ENCODE results near the gene SELENON. TPM values are rescaled to one million over a fixed set of nuclear protein-coding genes. Genes with fewer than 3 reads are reported as not detected.

The SELENON gene
- total and polyA plus RNA-seq, 9 of the 15 experiments (the other 6 are each of a cell fraction or from before 2014, with no cell fraction given): 0.43 to 26.7 (median 7.0) TPM

DNA sequence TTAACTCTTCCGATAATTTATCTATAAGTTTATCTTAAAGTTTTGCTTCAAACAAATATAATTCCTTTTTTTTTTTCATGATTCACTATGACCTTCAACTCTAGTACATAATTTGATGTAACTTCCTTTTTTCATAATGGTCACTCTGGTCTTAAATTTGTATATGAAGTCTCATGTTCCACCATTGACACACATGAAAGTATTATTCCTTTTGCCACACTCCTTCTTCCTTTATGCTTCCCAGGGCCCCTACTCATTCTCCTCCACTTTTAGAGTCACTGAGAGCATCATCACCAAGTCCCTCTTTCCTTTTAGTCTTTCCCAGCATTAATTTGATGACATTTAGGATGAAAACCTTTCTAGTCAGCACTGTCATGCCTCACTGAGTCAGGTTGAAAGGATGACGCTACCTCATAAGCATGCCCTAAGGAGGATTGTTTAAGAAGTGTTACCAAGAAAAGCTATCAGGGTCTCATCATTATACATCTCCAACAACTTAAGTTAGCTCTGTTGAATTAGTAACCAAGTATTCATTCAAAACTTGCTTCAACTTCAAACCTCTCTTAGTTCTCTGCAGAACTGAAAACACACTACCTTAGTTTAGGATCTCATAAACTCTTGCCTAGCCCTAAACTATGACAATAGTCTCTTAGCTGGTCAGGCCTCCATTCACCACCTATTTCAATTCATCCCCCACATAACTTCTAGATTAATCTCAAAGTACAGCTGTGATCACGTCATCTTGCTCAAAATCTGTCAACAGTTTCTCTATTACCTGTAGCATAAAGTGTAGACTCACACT is 44.7 kb downstream of the SELENON start:
- ChIA-PET CTCF (ENCODE audit: low intra/inter-chr PET ratio) (no interaction called here), POLR2A (interaction anchor here (0.6 to 10.8 kb wide), 8 partner anchors 9 to 529 kb away, joined by 3 to 108 read pairs (median 4); partner anchors contain the start of genes AUNIP, MTFR1L and PAQR7)
- peaks cover 6% of the 10 kb centered on the region; the same call in 1 of the 2 replicates for H4K20me1 ChIP-seq (replicated peaks; ENCODE audit: control insufficient read depth, insufficient read depth, low read length)
- no peaks in the 10 kb centered on the region for H3K9me3 ChIP-seq (replicated peaks; ENCODE audit: control insufficient read depth, insufficient read depth, low read depth, low read length)
- no peaks in the 10 kb centered on the region for H3K27me3 ChIP-seq (ENCODE audit: control insufficient read depth in 2 of 2, insufficient read depth in 2 of 2, low read length in 2 of 2)
- intact Hi-C loops (cut with micrococcal nuclease): no loop called here
- FAIRE-seq (no peak), ATAC-seq (no peak), DNase-seq (ENCODE audit: extremely low read depth in 1 of 4, low spot score in 3 of 4) (no peak)
- no peak overlapping the region for H2AFZ ChIP-seq (ENCODE audit: low read depth, low read length)
- no peak overlapping the region for H3K27ac ChIP-seq (ENCODE audit: extremely low read depth, low read depth, low read length)
- no peak overlapping the region for H3K9ac ChIP-seq (ENCODE audit: insufficient read depth in 1 of 2, low read depth in 2 of 2, low read length in 2 of 2)
- in situ Hi-C loops (cut with MboI): no loop called here
- H3K36me3 ChIP-seq (ENCODE audit: control insufficient read depth, insufficient read depth, low read length): peaks cover 41% of the 10 kb centered on the region; the same call in 2 of the 3 replicates
- no peaks in the 10 kb centered on the region for H3K9me1 ChIP-seq (ENCODE audit: control insufficient read depth, insufficient read depth, low read length)
- WGBS (ENCODE audit: insufficient coverage, low coverage, missing lambda C conversion rate): 75% methylated on average over 3 of the region's 3 CpGs
- no TSS peak for BruUV-seq (replicated peaks)
- H3K4me2 ChIP-seq (ENCODE audit: insufficient read depth, low read length): no peak overlapping the region
- H3K4me1 ChIP-seq (replicated peaks in 1 of 2; ENCODE audit: control insufficient read depth in 2 of 2, insufficient read depth in 2 of 2, low read length in 2 of 2): peaks cover 0 to 18% of the 10 kb centered on the region in 2 experiments; a peak in 3 of 5 replicates
- H3K79me2 ChIP-seq (ENCODE audit: control insufficient read depth, insufficient read depth, low read length): peaks cover 88% of the 10 kb centered on the region
- H3K4me3 ChIP-seq: no peak overlapping the region
- TF ChIP-seq SP1 (CRISPR knock-in tag; IDR thresholded peaks at IDR 0.05) (no peak), ILF3 (IDR thresholded peaks at IDR 0.05; ENCODE audit: borderline replicate concordance) (no peak), SAP30 (IDR thresholded peaks at IDR 0.05; ENCODE audit: borderline replicate concordance, insufficient read depth, low read depth, low read length, poor library complexity, severe bottlenecking) (no peak), TCF7L2 (IDR thresholded peaks at IDR 0.05; ENCODE audit: low read depth, low read length) (no peak), BRD4 (IDR thresholded peaks at IDR 0.05) (no peak), RNF2 (IDR thresholded peaks at IDR 0.05) (no peak), DDX20 (tag; IDR thresholded peaks at IDR 0.05; ENCODE audit: low read depth) (no peak), ZNF778 (CRISPR knock-in tag; IDR thresholded peaks at IDR 0.05) (no peak), MAZ (CRISPR knock-in tag; conservative IDR thresholded peaks at IDR 0.05 in 1 of 2, IDR thresholded peaks at IDR 0.05 in 1 of 2) (no peak), MEF2A (IDR thresholded peaks at IDR 0.05; ENCODE audit: control insufficient read depth, low read depth, low read length) (no peak), MCM2 (IDR thresholded peaks at IDR 0.05; ENCODE audit: low read depth) (no peak)
- TF ChIP-seq, protein P1, sequence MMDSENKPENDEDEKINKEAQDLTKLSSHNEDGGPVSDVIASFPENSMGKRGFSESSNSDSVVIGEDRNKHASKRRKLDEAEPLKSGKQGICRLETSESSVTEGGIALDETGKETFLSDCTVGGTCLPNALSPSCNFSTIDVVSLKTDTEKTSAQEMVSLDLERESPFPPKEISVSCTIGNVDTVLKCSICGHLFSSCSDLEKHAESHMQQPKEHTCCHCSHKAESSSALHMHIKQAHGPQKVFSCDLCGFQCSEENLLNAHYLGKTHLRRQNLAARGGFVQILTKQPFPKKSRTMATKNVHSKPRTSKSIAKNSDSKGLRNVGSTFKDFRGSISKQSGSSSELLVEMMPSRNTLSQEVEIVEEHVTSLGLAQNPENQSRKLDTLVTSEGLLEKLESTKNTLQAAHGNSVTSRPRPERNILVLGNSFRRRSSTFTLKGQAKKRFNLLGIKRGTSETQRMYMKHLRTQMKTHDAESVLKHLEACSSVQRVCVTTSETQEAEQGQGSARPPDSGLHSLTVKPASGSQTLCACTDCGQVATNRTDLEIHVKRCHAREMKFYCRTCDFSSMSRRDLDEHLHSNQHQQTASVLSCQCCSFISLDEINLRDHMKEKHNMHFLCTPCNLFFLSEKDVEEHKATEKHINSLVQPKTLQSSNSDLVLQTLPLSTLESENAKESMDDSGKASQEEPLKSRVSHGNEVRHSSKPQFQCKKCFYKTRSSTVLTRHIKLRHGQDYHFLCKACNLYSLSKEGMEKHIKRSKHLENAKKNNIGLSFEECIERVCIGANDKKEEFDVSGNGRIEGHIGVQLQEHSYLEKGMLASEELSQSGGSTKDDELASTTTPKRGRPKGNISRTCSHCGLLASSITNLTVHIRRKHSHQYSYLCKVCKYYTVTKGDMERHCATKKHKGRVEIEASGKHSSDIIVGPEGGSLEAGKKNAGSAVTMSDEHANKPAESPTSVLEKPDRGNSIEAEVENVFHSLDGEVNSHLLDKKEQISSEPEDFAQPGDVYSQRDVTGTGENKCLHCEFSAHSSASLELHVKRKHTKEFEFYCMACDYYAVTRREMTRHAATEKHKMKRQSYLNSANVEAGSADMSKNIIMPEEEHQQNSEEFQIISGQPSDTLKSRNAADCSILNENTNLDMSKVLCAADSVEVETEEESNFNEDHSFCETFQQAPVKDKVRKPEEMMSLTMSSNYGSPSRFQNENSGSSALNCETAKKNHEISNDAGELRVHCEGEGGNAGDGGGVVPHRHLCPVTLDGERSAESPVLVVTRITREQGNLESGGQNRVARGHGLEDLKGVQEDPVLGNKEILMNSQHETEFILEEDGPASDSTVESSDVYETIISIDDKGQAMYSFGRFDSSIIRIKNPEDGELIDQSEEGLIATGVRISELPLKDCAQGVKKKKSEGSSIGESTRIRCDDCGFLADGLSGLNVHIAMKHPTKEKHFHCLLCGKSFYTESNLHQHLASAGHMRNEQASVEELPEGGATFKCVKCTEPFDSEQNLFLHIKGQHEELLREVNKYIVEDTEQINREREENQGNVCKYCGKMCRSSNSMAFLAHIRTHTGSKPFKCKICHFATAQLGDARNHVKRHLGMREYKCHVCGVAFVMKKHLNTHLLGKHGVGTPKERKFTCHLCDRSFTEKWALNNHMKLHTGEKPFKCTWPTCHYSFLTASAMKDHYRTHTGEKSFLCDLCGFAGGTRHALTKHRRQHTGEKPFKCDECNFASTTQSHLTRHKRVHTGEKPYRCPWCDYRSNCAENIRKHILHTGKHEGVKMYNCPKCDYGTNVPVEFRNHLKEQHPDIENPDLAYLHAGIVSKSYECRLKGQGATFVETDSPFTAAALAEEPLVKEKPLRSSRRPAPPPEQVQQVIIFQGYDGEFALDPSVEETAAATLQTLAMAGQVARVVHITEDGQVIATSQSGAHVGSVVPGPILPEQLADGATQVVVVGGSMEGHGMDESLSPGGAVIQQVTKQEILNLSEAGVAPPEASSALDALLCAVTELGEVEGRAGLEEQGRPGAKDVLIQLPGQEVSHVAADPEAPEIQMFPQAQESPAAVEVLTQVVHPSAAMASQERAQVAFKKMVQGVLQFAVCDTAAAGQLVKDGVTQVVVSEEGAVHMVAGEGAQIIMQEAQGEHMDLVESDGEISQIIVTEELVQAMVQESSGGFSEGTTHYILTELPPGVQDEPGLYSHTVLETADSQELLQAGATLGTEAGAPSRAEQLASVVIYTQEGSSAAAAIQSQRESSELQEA (IDR thresholded peaks at IDR 0.05; ENCODE audit: low read depth): no peak
- TF ChIP-seq, protein P2, sequence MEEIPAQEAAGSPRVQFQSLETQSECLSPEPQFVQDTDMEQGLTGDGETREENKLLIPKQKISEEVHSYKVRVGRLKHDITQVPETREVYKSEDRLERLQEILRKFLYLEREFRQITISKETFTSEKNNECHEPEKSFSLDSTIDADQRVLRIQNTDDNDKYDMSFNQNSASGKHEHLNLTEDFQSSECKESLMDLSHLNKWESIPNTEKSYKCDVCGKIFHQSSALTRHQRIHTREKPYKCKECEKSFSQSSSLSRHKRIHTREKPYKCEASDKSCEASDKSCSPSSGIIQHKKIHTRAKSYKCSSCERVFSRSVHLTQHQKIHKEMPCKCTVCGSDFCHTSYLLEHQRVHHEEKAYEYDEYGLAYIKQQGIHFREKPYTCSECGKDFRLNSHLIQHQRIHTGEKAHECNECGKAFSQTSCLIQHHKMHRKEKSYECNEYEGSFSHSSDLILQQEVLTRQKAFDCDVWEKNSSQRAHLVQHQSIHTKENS (CRISPR knock-in tag; IDR thresholded peaks at IDR 0.05): no peak

Measured in K562 (cell line).